Gastroesophageal sphincter (tissue), 3 donors: ENCODE results near the gene MICALL2.

Experiments
- EP300 ChIP-seq: sonication (generic); formaldehyde crosslinking; IDR thresholded peaks from one replicate; pipeline ENCODE4 v1.6.1; 2017; ENCODE audit warnings: antibody characterized with exemption, mild to moderate bottlenecking
- POLR2A ChIP-seq, 2 donors: fragments of 450-650 bp; IDR thresholded peaks; one replicate each; pipeline ENCODE4 v1.6.1; 2017; ENCODE audit warnings: antibody characterized with exemption in 2 of 2, mild to moderate bottlenecking in 2 of 2, moderate library complexity in 1 of 2
- POLR2AphosphoS5 ChIP-seq: sonication (generic); formaldehyde crosslinking; IDR thresholded peaks from one replicate; pipeline ENCODE4 v1.6.1; 2017; ENCODE audit warnings: antibody characterized with exemption
- TF ChIP-seq, protein P1 (sequence below), 4 experiments: fragments of 200-600 bp in 2 of 4; fragments of 450-650 bp in 2 of 4; sonication (generic) in 1 of 4; IDR thresholded peaks; one replicate each; pipeline ENCODE4 v1.5.1; 2017 to 2019; ENCODE audit warnings: antibody characterized with exemption in 4 of 4, mild to moderate bottlenecking in 2 of 4, moderate library complexity in 2 of 4

DNA sequence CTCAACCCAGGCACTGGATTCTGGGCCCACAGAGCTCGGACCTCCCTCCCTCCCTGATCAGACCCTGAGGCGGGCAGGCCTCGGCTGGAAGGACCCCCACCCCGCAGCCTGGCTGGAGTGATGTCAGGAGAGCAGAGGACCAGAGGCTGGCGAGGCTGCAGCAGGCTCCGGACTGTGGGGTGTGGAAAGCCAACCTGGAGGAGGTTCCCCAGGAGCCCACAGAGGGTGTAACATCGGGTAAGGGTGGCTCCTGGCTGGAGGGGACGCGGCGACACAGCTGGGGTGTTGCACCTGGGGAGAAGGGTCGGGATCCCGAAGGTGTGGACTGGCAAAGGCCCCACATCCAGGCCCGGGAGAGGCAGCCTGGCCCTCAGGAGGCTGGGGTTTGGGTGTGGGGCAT lies 8.9 kb upstream of the MICALL2 start:
- TF ChIP-seq, protein P1, sequence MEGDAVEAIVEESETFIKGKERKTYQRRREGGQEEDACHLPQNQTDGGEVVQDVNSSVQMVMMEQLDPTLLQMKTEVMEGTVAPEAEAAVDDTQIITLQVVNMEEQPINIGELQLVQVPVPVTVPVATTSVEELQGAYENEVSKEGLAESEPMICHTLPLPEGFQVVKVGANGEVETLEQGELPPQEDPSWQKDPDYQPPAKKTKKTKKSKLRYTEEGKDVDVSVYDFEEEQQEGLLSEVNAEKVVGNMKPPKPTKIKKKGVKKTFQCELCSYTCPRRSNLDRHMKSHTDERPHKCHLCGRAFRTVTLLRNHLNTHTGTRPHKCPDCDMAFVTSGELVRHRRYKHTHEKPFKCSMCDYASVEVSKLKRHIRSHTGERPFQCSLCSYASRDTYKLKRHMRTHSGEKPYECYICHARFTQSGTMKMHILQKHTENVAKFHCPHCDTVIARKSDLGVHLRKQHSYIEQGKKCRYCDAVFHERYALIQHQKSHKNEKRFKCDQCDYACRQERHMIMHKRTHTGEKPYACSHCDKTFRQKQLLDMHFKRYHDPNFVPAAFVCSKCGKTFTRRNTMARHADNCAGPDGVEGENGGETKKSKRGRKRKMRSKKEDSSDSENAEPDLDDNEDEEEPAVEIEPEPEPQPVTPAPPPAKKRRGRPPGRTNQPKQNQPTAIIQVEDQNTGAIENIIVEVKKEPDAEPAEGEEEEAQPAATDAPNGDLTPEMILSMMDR (IDR thresholded peaks at IDR 0.05), result no peak
- TF ChIP-seq EP300 (no peak), POLR2A (IDR thresholded peaks at IDR 0.05) (no peak), POLR2AphosphoS5 (no peak)
